Thoracic aorta (tissue), 2 donors: ENCODE measurements around the gene CHRDL1. TPM values are rescaled to one million over a fixed set of nuclear protein-coding genes. Genes with fewer than 3 reads are reported as not detected.

Source experiments
- ATAC-seq: fragments of 150-250 bp; one replicate; pipeline ENCODE4 v1.8.0; 2017; ENCODE audit warnings: low read depth; ENCODE audit not compliant: insufficient number of reproducible peaks, low FRiP score
- DNase-seq: peaks from one replicate; pipeline ENCODE4 v3.0.0-alpha.2; 2020; ENCODE audit warnings: low spot score
- H3K27ac ChIP-seq, 2 donors: fragments of 200-600 bp; sonication (generic); 1 replicate in 1 of 2; 2 replicates in 1 of 2; pipeline ENCODE4 v1.5.1; 2016; ENCODE audit warnings: mild to moderate bottlenecking in 2 of 2, moderate library complexity in 2 of 2
- H3K27me3 ChIP-seq: fragments of 200-600 bp; sonication (generic); replicated peaks from 2 replicates; pipeline ENCODE4 v1.6.0; 2016; ENCODE audit warnings: mild to moderate bottlenecking; ENCODE audit not compliant: insufficient read depth
- H3K36me3 ChIP-seq: fragments of 200-600 bp; sonication (generic); one replicate; pipeline ENCODE4 v1.5.1; 2016
- H3K4me1 ChIP-seq, 2 donors: fragments of 200-600 bp; sonication (generic); 1 replicate in 1 of 2; 2 replicates in 1 of 2; pipeline versions ENCODE4 v1.5.1 to v1.6.0; 2016; ENCODE audit warnings: low read depth in 2 of 2, mild to moderate bottlenecking in 1 of 2; ENCODE audit not compliant: control insufficient read depth in 1 of 2
- H3K4me3 ChIP-seq: fragments of 200-600 bp; sonication (generic); 2 replicates; pipeline ENCODE4 v1.5.1; 2016; ENCODE audit warnings: mild to moderate bottlenecking
- H3K9me3 ChIP-seq: fragments of 200-600 bp; sonication (generic); 2 replicates; pipeline ENCODE4 v1.5.1; 2016
- total RNA-seq, 2 donors: library from RNA; depleted of rRNA; stranded (reverse); fragments of >200 nt; gene quantifications; one replicate each; pipeline versions ENCODE4 v1.1.0 to v1.2.3, GENCODE V29; 2016
- TF ChIP-seq, protein P1 (sequence below): fragments of 200-600 bp; sonication (generic); IDR thresholded peaks from one replicate; pipeline ENCODE4 v1.5.1; 2019; ENCODE audit warnings: antibody characterized with exemption

CHRDL1 gene
- total RNA-seq, 2 donors from 2014 or later: 16.8 to 48.6 TPM

DNA sequence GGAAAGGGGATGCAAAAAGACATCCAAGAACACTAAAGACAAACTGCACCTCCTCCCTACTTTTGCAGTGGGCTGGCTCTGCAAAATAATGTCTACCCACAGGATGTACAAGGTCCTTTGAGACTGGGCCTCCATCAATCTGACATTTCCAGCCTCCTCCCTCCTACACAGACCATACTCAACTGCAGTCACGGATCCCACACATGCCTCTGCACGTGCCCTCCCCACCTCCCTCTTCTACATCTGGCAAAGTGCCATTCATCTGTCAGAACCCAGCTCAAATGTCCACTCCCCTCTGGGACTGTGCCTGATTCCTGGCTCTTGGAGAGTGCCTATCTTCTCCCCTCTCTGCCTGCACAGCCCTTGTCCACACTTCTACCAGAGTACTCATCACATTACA lies 50.3 kb downstream of the CHRDL1 start:
- ATAC-seq: no peak

DNA sequence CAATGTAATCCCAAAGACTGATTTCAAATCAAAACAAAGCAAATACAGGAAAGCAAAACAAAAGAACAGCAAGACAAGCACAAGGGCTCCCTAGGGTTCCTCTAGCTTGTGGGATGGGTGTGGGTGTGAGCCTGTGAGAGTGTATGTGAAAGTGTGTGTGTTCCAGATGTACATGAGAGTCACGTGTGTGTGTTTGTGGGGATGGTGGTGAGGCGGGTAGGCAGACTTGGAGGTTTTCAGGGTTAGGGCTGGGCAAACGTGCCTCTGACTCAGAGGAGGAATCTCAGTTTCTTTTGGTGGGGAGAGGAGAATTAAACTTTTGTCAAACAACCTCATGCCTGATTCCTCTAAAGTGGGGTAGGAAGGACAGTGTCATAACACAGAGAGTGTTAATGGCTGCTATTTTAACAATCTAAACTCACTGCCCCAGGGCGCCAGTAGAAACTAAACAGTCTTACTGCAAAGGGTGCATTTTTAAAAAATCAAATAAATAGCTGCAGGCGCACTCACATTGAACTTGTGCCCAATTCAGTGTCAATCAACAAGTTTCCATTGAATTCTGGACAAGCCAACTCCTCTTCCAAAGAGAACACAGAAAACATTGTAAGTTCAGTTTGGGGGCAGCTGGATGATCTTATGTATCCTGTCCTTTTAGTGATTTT lies 51.8 kb downstream of the CHRDL1 start:
- Histone ChIP-seq H3K27me3 (no peaks in the 10 kb centered on the region), H3K4me1 (no peaks in the 10 kb centered on the region), H3K36me3 (no peaks in the 10 kb centered on the region), H3K4me3 (no peak overlapping the region), H3K9me3 (no peaks in the 10 kb centered on the region), H3K27ac (no peak overlapping the region)
- ATAC-seq: no peak
- TF ChIP-seq, protein P1, sequence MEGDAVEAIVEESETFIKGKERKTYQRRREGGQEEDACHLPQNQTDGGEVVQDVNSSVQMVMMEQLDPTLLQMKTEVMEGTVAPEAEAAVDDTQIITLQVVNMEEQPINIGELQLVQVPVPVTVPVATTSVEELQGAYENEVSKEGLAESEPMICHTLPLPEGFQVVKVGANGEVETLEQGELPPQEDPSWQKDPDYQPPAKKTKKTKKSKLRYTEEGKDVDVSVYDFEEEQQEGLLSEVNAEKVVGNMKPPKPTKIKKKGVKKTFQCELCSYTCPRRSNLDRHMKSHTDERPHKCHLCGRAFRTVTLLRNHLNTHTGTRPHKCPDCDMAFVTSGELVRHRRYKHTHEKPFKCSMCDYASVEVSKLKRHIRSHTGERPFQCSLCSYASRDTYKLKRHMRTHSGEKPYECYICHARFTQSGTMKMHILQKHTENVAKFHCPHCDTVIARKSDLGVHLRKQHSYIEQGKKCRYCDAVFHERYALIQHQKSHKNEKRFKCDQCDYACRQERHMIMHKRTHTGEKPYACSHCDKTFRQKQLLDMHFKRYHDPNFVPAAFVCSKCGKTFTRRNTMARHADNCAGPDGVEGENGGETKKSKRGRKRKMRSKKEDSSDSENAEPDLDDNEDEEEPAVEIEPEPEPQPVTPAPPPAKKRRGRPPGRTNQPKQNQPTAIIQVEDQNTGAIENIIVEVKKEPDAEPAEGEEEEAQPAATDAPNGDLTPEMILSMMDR: no peak
- no peak for DNase-seq

More for the DNA sequence above, 50.3 kb downstream of the CHRDL1 start:
- no peaks in the 10 kb centered on the region for H3K4me1 ChIP-seq
- H3K9me3 ChIP-seq: no peaks in the 10 kb centered on the region
- H3K27me3 ChIP-seq: no peaks in the 10 kb centered on the region
- no peak for DNase-seq
- no peak overlapping the region for H3K27ac ChIP-seq
- no peaks in the 10 kb centered on the region for H3K36me3 ChIP-seq
- TF ChIP-seq, protein P1: no peak
- no peak overlapping the region for H3K4me3 ChIP-seq

DNA sequence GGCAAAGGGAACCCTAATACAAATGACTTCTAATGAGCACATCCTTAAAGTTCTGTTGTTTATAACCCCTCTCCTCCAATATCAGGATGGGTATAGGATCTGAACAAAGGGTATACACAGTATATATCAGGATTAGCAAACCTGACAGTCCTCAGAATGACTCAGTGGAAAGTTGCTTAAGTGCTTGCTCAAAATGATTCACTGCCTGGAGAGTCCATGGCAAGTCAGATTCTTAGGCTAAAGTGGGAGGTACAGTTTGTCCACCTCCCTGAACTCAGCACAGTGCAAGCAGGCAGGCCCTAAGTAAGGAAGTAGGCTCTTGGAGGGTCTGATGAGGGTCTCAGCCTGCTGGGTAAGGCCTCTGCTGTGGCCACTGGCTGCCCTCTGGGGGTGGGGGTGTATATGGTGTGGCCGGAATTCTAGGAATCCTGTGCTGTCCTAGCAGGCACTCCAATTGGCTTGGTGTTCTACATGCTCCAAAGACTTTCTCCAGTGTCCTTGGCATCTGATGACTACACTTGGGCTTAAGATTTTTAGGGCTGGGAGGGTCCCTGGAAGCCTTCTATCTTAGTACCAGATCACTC lies 54.3 kb downstream of the CHRDL1 start:
- DNase-seq (no peak), ATAC-seq (no peak)
- H3K4me1 ChIP-seq: no peaks in the 10 kb centered on the region
- no peaks in the 10 kb centered on the region for H3K27me3 ChIP-seq
- no peaks in the 10 kb centered on the region for H3K9me3 ChIP-seq
- H3K36me3 ChIP-seq: no peaks in the 10 kb centered on the region
- TF ChIP-seq, protein P1: no peak
- H3K4me3 ChIP-seq: no peak overlapping the region
- H3K27ac ChIP-seq: no peak overlapping the region

DNA sequence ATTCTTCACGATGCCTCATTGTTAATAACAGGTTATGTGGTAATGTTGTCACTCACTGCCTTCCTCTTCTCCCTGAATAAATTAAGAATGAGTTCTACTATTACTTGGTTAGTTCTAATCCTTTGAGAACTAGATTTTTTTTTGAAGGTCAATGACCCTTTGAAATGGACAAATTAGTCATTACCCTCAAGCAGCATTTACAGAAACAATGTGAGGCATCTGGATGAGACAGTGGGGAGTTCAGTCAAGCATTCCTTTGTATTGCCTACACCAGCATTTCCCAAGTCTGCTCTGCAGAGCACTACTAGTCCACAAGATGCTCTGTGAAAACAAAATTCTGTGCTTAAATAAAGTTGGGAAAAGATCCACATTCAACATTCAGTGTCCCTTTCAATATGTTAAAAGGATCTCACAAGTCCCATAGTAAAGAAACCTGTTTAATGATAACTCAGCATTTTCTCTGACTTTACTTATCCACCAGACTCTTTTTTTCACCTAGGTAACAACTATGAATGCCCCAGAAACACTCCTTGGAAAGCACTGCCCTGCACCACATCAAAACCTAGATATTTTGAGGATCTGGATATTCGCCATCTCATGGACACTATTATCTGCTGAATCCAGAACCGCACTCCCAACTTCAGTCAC lies 60.6 kb downstream of the CHRDL1 start:
- TF ChIP-seq, protein P1: no peak
- Histone ChIP-seq H3K36me3 (no peaks in the 10 kb centered on the region), H3K9me3 (no peaks in the 10 kb centered on the region), H3K27me3 (no peaks in the 10 kb centered on the region), H3K4me3 (no peak overlapping the region), H3K4me1 (no peaks in the 10 kb centered on the region), H3K27ac (no peak overlapping the region)
- DNase-seq (no peak), ATAC-seq (no peak)

DNA sequence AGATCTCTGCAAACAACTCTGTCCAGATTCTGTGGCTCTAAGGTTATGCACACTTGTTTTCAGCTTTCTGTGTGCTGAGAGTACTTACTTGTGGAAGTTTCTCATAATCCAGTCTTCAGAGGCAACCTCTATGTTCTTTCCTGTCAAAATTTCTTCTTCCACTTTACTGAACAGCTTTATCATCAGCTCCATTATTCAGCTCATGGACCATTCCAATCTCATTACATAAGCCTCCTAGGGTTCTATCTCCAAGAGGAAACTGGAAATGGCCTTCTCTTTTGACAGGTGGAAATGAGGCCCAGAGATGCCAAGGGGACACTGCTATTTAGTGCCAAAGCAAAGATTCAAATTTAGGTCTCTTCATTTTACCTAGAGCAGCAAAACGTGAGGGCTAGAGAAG lies 61.3 kb downstream of the CHRDL1 start:
- Histone ChIP-seq H3K27me3 (no peaks in the 10 kb centered on the region), H3K27ac (no peak overlapping the region), H3K4me3 (no peak overlapping the region), H3K9me3 (no peaks in the 10 kb centered on the region), H3K36me3 (no peaks in the 10 kb centered on the region), H3K4me1 (no peaks in the 10 kb centered on the region)
- DNase-seq (no peak), ATAC-seq (no peak)
- TF ChIP-seq, protein P1: no peak
